GM12878 (cell line): ENCODE measurements around the gene FZD10. TPM values are rescaled to one million over a fixed set of nuclear protein-coding genes. Genes with fewer than 3 reads are reported as not detected.

Experiments used
- ATAC-seq: fragments of 200-7000 bp; cut with Tn5 transposase; 3 replicates; pipeline ENCODE4 v1.9.1; 2020; ENCODE audit warnings: mild to moderate bottlenecking, moderate library complexity
- BruUV-seq: library from RNA; stranded (reverse); fragments of 400-500 nt; replicated peaks from 2 replicates; lab custom pipeline; 2021; lab: Mats Ljungman, UMichigan
- CTCF ChIA-PET: fragments of 300-600 bp; sonication (Branson Sonifier 250); formaldehyde crosslinking; extraction: SDS; loops from one replicate; lab custom pipeline; 2021; ENCODE audit warnings: inconsistent platforms; lab: Yijun Ruan, JAX
- POLR2A ChIA-PET: fragments of 350-600 bp; formaldehyde crosslinking; extraction: SDS; loops from one replicate; lab custom pipeline; 2021; ENCODE audit warnings: inconsistent platforms; lab: Charles Lee
- RAD21 ChIA-PET: fragments of 300-600 bp; sonication (Branson Sonifier 250); formaldehyde crosslinking; loops from one replicate; lab custom pipeline; 2023; ENCODE audit warnings: antibody characterized with exemption; ENCODE audit not compliant: unreplicated experiment; lab: Charles Lee
- SMC1A ChIA-PET: fragments of 300-600 bp; sonication (Branson Sonifier 250); formaldehyde crosslinking; loops from one replicate; lab custom pipeline; 2023; ENCODE audit not compliant: unreplicated experiment, uncharacterized antibody; lab: Charles Lee
- DNase-seq: peaks from one replicate; pipeline ENCODE4 v3.0.0-alpha.2; 2011; ENCODE audit warnings: low read depth, low spot score
- FAIRE-seq: peaks from 3 replicates; lab custom pipeline; 2011; peaks lifted over from hg19 to GRCh38; lab: Jason Lieb, UNC
- H2AFZ ChIP-seq: 2 replicates; pipeline ENCODE4 v1.6.0; 2011; ENCODE audit warnings: low read depth, low read length, control low read depth; ENCODE audit not compliant: control insufficient read depth
- H3K27ac ChIP-seq: 2 replicates; pipeline ENCODE4 v1.5.1; 2011; ENCODE audit warnings: control low read depth; ENCODE audit not compliant: control insufficient read depth, insufficient read depth
- H3K27me3 ChIP-seq, 2 experiments: replicated peaks in 1 of 2; 2 replicates each; pipeline versions ENCODE4 v1.6.0 to v1.6.1; 2011; ENCODE audit warnings: low read length in 1 of 2; ENCODE audit not compliant: control insufficient read depth in 2 of 2, insufficient read depth in 2 of 2
- H3K36me3 ChIP-seq, 2 experiments: 2 replicates each; pipeline ENCODE4 v1.5.1; 2011; ENCODE audit warnings: low read length in 1 of 2; ENCODE audit not compliant: control insufficient read depth in 2 of 2, insufficient read depth in 2 of 2
- H3K4me1 ChIP-seq: 2 replicates; pipeline ENCODE4 v1.6.1; 2011; ENCODE audit warnings: mild to moderate bottlenecking, low read length, moderate library complexity, mixed read lengths; ENCODE audit not compliant: control insufficient read depth, insufficient read depth
- H3K4me2 ChIP-seq: 2 replicates; pipeline ENCODE4 v1.6.0; 2011; ENCODE audit warnings: control low read depth; ENCODE audit not compliant: control insufficient read depth, insufficient read depth
- H3K4me3 ChIP-seq: fragments of 200-600 bp; sonication (generic); 2 replicates; pipeline ENCODE4 v1.5.1; 2016
- H3K79me2 ChIP-seq: 2 replicates; pipeline ENCODE4 v1.6.0; 2011; ENCODE audit warnings: low read length; ENCODE audit not compliant: control insufficient read depth, insufficient read depth
- H3K9ac ChIP-seq: 2 replicates; pipeline ENCODE4 v1.8.0; 2011; ENCODE audit warnings: low read length, control low read depth, mixed read lengths; ENCODE audit not compliant: control insufficient read depth, insufficient read depth
- H3K9me3 ChIP-seq: replicated peaks from 3 replicates; pipeline ENCODE4 v1.5.1; 2011; ENCODE audit warnings: mild to moderate bottlenecking, low read length; ENCODE audit not compliant: control insufficient read depth, insufficient read depth
- H4K20me1 ChIP-seq: 2 replicates; pipeline ENCODE4 v1.6.0; 2011; ENCODE audit not compliant: control insufficient read depth, insufficient read depth
- CEBPB ChIP-seq, 2 experiments: fragments of 150-350 bp in 1 of 2; IDR thresholded peaks; 2 replicates each; pipeline ENCODE4 v1.6.1; 2012 to 2014; ENCODE audit warnings: low read depth in 2 of 2, low read length in 2 of 2, borderline replicate concordance in 1 of 2, inconsistent platforms in 1 of 2
- ETV6 ChIP-seq, 2 experiments: fragments of 450-650 bp in 1 of 2; IDR thresholded peaks in 1 of 2; conservative IDR thresholded peaks in 1 of 2; 2 replicates each; pipeline ENCODE4 v1.6.1; 2014; ENCODE audit warnings: antibody characterized with exemption in 1 of 2, borderline replicate concordance in 1 of 2, low read depth in 1 of 2, mild to moderate bottlenecking in 1 of 2, moderate library complexity in 1 of 2
- FOXK2 ChIP-seq: fragments of 450-650 bp; IDR thresholded peaks from 2 replicates; pipeline ENCODE4 v1.6.1; 2017; ENCODE audit warnings: mild to moderate bottlenecking, moderate library complexity
- IKZF1 ChIP-seq: fragments of 450-650 bp; conservative IDR thresholded peaks from 2 replicates; pipeline ENCODE4 v1.6.1; 2017; ENCODE audit warnings: antibody characterized with exemption, mild to moderate bottlenecking
- MEF2B ChIP-seq: fragments of 450-650 bp; IDR thresholded peaks from 2 replicates; pipeline ENCODE4 v1.6.1; 2018; ENCODE audit warnings: mild to moderate bottlenecking, moderate library complexity; ENCODE audit not compliant: partially characterized antibody, poor library complexity, severe bottlenecking
- MTA3 ChIP-seq: IDR thresholded peaks from 2 replicates; pipeline ENCODE4 v1.6.1; 2012; ENCODE audit warnings: low read length, inconsistent platforms, borderline replicate concordance
- NFYA ChIP-seq: IDR thresholded peaks from 2 replicates; pipeline ENCODE4 v1.6.1; 2011; ENCODE audit warnings: low read depth, mild to moderate bottlenecking, low read length, improper control_type of control experiment, borderline replicate concordance
- SIN3A ChIP-seq: IDR thresholded peaks from 2 replicates; pipeline ENCODE4 v1.6.1; 2012; ENCODE audit warnings: low read depth, low read length, improper control_type of control experiment
- SMC3 ChIP-seq: IDR thresholded peaks from 2 replicates; pipeline ENCODE4 v1.6.1; 2011; ENCODE audit warnings: low read length, improper control_type of control experiment, borderline replicate concordance
- SRF ChIP-seq, 2 experiments: IDR thresholded peaks; 2 replicates each; pipeline ENCODE4 v1.6.1; 2011; ENCODE audit warnings: low read depth in 2 of 2, low read length in 2 of 2, mild to moderate bottlenecking in 1 of 2, moderate library complexity in 1 of 2
- STAT3 ChIP-seq: IDR thresholded peaks from 2 replicates; pipeline ENCODE4 v1.6.1; 2011; ENCODE audit warnings: low read depth, low read length, improper control_type of control experiment
- ZZZ3 ChIP-seq: IDR thresholded peaks from 2 replicates; pipeline ENCODE4 v1.6.1; 2011; ENCODE audit warnings: low read depth; ENCODE audit not compliant: control insufficient read depth, insufficient read length
- WGBS: methylation state at CpG from one replicate; pipeline ENCODE4 v1.1.6; 2016; ENCODE audit warnings: low lambda C conversion rate; ENCODE audit not compliant: insufficient replicate concordance, insufficient coverage; ENCODE audit errors: missing lambda C conversion rate; 5-methylcytosine and 5-hydroxymethylcytosine counted together
- in situ Hi-C: fragments of 300-500 bp; cut with MboI; formaldehyde crosslinking; loops from 9 replicates; pipeline ENCODE4 v1.14.3; 2018; ENCODE audit warnings: mixed read lengths
- intact Hi-C: fragments of 100-400 bp; cut with micrococcal nuclease; formaldehyde crosslinking; loops from one replicate; pipeline ENCODE4 v1.14.2; 2022; ENCODE audit not compliant: unreplicated experiment
- polyA plus RNA-seq, 11 experiments: library from polyadenylated mRNA; depleted of rRNA in 4 of 11; unstranded in 6 of 11; stranded (reverse) in 5 of 11; fragments of >200 nt; fragmentation: Nextera tagmentation in 4 of 11; fragmentation: Illumina TruSeq in 1 of 11; extraction: Ambion mirVana in 4 of 11; extraction: Trizol in 1 of 11; gene quantifications; 1 replicate in 1 of 11; 2 replicates in 10 of 11; pipeline versions ENCODE4 v1.2.1 to v1.2.3, GENCODE V29; 2011 to 2016; ENCODE audit warnings: inconsistent platforms in 2 of 11, missing spikeins in 2 of 11, low read depth in 1 of 11
- total RNA-seq, 4 experiments: library from RNA; depleted of rRNA in 3 of 4; stranded (reverse); fragments of >200 nt in 3 of 4; fragmentation: Illumina TruSeq in 1 of 4; extraction: Trizol in 1 of 4; gene quantifications; 2 replicates each; pipeline versions ENCODE4 v1.2.1 to v1.2.3, GENCODE V29; 2013 to 2021
- TF ChIP-seq, protein P1 (sequence below): fragments of 450-650 bp; IDR thresholded peaks from 2 replicates; pipeline ENCODE4 v1.6.1; 2016; ENCODE audit warnings: mild to moderate bottlenecking
- TF ChIP-seq, protein P2 (sequence below): IDR thresholded peaks from 2 replicates; pipeline ENCODE4 v1.6.1; 2012; ENCODE audit warnings: low read length, inconsistent platforms
- TF ChIP-seq, protein P3 (sequence below), 3 experiments: IDR thresholded peaks in 2 of 3; conservative IDR thresholded peaks in 1 of 3; 2 replicates each; pipeline ENCODE4 v1.5.1; 2011; ENCODE audit warnings: low read depth in 3 of 3, low read length in 3 of 3, mild to moderate bottlenecking in 3 of 3, control low read depth in 2 of 3, moderate library complexity in 2 of 3, inconsistent platforms in 1 of 3, mixed read lengths in 1 of 3; ENCODE audit not compliant: control insufficient read depth in 2 of 3, insufficient read depth in 1 of 3; ENCODE audit errors: extremely low read depth in 1 of 3

Gene FZD10
- total and polyA plus RNA-seq, 10 of the 15 experiments (the other 5 are each of a cell fraction or from before 2014, with no cell fraction given): not detected

DNA sequence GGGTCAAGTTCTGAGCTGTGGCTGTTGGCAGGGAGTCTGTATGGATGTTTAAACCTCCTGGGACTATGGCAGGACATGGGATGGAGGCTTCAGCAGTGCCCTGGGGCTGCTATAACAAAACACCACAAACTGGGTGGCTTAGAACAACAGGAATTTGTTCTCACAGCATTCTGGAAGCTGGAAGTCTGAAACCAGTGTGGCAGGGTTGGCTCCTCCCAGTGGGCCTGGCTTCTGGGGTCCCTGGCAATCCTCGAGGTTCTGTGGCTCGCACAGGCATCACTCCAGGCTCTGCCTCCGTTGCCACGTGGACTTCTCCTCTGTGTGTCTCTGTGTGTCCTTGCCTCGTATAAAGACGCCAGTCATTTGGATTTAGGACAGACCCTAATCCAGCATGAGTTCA is 39.9 kb downstream of the FZD10 start:
- POLR2A ChIA-PET: no interaction called here
- Histone ChIP-seq H3K79me2 (no peaks in the 10 kb centered on the region), H3K9ac (no peak overlapping the region), H3K4me3 (no peak overlapping the region), H3K4me2 (no peak overlapping the region), H2AFZ (no peak overlapping the region), H3K27me3 (no peaks in the 10 kb centered on the region), H4K20me1 (no peaks in the 10 kb centered on the region), H3K36me3 (no peaks in the 10 kb centered on the region), H3K9me3 (no peaks in the 10 kb centered on the region), H3K27ac (no peak overlapping the region), H3K4me1 (no peaks in the 10 kb centered on the region)
- RAD21 ChIA-PET: no interaction called here
- 15% methylated on average over 6 of the region's 6 CpGs for WGBS
- BruUV-seq: no TSS peak
- CTCF ChIA-PET: no interaction called here
- intact Hi-C loops: no loop called here
- in situ Hi-C loops: no loop called here
- FAIRE-seq: no peak
- no peak for DNase-seq
- no peak for ATAC-seq
- SMC1A ChIA-PET: no interaction called here
- no peak for TF ChIP-seq IKZF1
- TF ChIP-seq, protein P1, sequence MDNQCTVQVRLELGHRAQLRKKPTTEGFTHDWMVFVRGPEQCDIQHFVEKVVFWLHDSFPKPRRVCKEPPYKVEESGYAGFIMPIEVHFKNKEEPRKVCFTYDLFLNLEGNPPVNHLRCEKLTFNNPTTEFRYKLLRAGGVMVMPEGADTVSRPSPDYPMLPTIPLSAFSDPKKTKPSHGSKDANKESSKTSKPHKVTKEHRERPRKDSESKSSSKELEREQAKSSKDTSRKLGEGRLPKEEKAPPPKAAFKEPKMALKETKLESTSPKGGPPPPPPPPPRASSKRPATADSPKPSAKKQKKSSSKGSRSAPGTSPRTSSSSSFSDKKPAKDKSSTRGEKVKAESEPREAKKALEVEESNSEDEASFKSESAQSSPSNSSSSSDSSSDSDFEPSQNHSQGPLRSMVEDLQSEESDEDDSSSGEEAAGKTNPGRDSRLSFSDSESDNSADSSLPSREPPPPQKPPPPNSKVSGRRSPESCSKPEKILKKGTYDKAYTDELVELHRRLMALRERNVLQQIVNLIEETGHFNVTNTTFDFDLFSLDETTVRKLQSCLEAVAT: no peak
- TF ChIP-seq MTA3: no peak
- TF ChIP-seq FOXK2: no peak
- no peak for TF ChIP-seq SRF (IDR thresholded peaks at IDR 0.05; ENCODE audit: low read depth in 2 of 2, low read length in 2 of 2)
- TF ChIP-seq, protein P2, sequence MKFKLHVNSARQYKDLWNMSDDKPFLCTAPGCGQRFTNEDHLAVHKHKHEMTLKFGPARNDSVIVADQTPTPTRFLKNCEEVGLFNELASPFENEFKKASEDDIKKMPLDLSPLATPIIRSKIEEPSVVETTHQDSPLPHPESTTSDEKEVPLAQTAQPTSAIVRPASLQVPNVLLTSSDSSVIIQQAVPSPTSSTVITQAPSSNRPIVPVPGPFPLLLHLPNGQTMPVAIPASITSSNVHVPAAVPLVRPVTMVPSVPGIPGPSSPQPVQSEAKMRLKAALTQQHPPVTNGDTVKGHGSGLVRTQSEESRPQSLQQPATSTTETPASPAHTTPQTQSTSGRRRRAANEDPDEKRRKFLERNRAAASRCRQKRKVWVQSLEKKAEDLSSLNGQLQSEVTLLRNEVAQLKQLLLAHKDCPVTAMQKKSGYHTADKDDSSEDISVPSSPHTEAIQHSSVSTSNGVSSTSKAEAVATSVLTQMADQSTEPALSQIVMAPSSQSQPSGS: no peak
- no peak for TF ChIP-seq ETV6 (conservative IDR thresholded peaks at IDR 0.05 in 1 of 2, IDR thresholded peaks at IDR 0.05 in 1 of 2; ENCODE audit: borderline replicate concordance in 1 of 2, low read depth in 1 of 2)
- no peak for TF ChIP-seq ZZZ3
- TF ChIP-seq MEF2B: no peak
- TF ChIP-seq CEBPB (IDR thresholded peaks at IDR 0.05; ENCODE audit: borderline replicate concordance in 1 of 2, low read depth in 2 of 2, low read length in 2 of 2): no peak
- TF ChIP-seq, protein P3, sequence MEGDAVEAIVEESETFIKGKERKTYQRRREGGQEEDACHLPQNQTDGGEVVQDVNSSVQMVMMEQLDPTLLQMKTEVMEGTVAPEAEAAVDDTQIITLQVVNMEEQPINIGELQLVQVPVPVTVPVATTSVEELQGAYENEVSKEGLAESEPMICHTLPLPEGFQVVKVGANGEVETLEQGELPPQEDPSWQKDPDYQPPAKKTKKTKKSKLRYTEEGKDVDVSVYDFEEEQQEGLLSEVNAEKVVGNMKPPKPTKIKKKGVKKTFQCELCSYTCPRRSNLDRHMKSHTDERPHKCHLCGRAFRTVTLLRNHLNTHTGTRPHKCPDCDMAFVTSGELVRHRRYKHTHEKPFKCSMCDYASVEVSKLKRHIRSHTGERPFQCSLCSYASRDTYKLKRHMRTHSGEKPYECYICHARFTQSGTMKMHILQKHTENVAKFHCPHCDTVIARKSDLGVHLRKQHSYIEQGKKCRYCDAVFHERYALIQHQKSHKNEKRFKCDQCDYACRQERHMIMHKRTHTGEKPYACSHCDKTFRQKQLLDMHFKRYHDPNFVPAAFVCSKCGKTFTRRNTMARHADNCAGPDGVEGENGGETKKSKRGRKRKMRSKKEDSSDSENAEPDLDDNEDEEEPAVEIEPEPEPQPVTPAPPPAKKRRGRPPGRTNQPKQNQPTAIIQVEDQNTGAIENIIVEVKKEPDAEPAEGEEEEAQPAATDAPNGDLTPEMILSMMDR (IDR thresholded peaks at IDR 0.05 in 2 of 3, conservative IDR thresholded peaks at IDR 0.05 in 1 of 3; ENCODE audit: control insufficient read depth in 2 of 3, extremely low read depth in 1 of 3, insufficient read depth in 1 of 3, low read depth in 3 of 3, low read length in 3 of 3): no peak
- no peak for TF ChIP-seq SIN3A
- no peak for TF ChIP-seq NFYA
- TF ChIP-seq SMC3: no peak
- no peak for TF ChIP-seq STAT3
